Measurements from ENCODE around the gene CDHR3.

GRCh38 chr7:106006906-106007305 is 43.8 kb downstream of the CDHR3 start:
- no peak for TF ChIP-seq POLR2AphosphoS5 (IDR thresholded peaks at IDR 0.05; ENCODE audit: borderline replicate concordance, low read depth, low read length)
- TF ChIP-seq EZH2 (IDR thresholded peaks at IDR 0.05), result no peak
- TF ChIP-seq FOXP2 (optimal IDR thresholded peaks at IDR 0.05; ENCODE audit: control extremely low read depth, extremely low read length, insufficient read depth), result no peak
